Measurements from ENCODE around the gene PNMT. TPM values are rescaled to one million over a fixed set of nuclear protein-coding genes. Genes with fewer than 3 reads are reported as not detected.

Gene PNMT
- total and polyA plus RNA-seq, 2 of the 13 experiments (the other 11 are each of a cell fraction or from before 2014, with no cell fraction given): 0.25 TPM; not detected in 1

DNA sequence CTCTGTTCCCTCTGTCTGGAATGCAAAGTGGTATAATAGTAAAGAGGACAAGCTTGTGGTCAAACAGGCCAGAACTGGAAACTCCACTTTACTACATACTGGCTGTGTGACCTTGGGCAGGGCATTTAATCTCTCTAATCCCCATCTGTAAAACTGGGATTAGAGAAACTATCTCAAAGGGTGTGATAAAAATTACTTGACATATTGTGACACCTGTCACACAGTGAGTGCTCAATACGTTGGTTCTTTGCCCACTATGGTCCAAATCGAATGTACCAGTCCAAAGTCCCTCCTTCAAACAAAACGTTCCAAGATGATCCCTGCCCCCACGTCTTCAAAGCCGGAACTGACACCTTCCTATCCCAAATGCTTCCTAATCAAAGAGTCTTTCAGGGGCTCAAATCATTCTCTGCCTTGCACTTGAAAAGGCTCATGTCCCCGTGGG lies 18.9 kb downstream of the PNMT start (continued):
- TF ChIP-seq EHMT2 (IDR thresholded peaks at IDR 0.05; ENCODE audit: borderline replicate concordance, low read depth, low read length) (no peak), SRY (CRISPR knock-in tag; IDR thresholded peaks at IDR 0.05) (no peak), HMG20B (CRISPR knock-in tag; conservative IDR thresholded peaks at IDR 0.05) (no peak), FOXP1 (IDR thresholded peaks at IDR 0.05) (no peak), FOXP1 (CRISPR knock-in tag; IDR thresholded peaks at IDR 0.05) (0 out of 2 replicates have a peak, but pooled peaks have one; percentile 23), ZNF180 (CRISPR knock-in tag; IDR thresholded peaks at IDR 0.05; ENCODE audit: borderline replicate concordance, low read depth) (no peak), ZNF564 (CRISPR knock-in tag; IDR thresholded peaks at IDR 0.05) (no peak), SMAD1 (CRISPR knock-in tag; IDR thresholded peaks at IDR 0.05; ENCODE audit: borderline replicate concordance, low read depth) (no peak), ZSCAN12 (CRISPR knock-in tag; IDR thresholded peaks at IDR 0.05) (no peak), NR2C2 (CRISPR knock-in tag; IDR thresholded peaks at IDR 0.05; ENCODE audit: borderline replicate concordance) (no peak), ZFP90 (CRISPR knock-in tag; IDR thresholded peaks at IDR 0.05; ENCODE audit: borderline replicate concordance) (no peak), ZNF496 (CRISPR knock-in tag; IDR thresholded peaks at IDR 0.05; ENCODE audit: insufficient replicate concordance) (no peak), HOXA3 (CRISPR knock-in tag; IDR thresholded peaks at IDR 0.05) (peak; percentile 58; the same call in 1 of the 2 replicates), ZNF563 (CRISPR knock-in tag; IDR thresholded peaks at IDR 0.05) (no peak), NONO (IDR thresholded peaks at IDR 0.05) (no peak), NONO (CRISPR knock-in tag; conservative IDR thresholded peaks at IDR 0.05) (peak; percentile 5; the same call in 1 of the 2 replicates), AKAP8 (CRISPR knock-in tag; IDR thresholded peaks at IDR 0.05) (no peak), EP300 (IDR thresholded peaks at IDR 0.05; ENCODE audit: low read depth in 2 of 2, low read length in 2 of 2) (peak in 1 of 2 experiments; percentile 66; a peak in 2 of 4 replicates), EP300 (CRISPR knock-in tag; IDR thresholded peaks at IDR 0.05; ENCODE audit: borderline replicate concordance) (no peak), CENPX (CRISPR knock-in tag; IDR thresholded peaks at IDR 0.05) (no peak), MYC (CRISPR knock-in tag; IDR thresholded peaks at IDR 0.05; ENCODE audit: borderline replicate concordance) (no peak), NFKB2 (CRISPR knock-in tag; IDR thresholded peaks at IDR 0.05; ENCODE audit: borderline replicate concordance) (no peak)
- TF ChIP-seq, protein P1, sequence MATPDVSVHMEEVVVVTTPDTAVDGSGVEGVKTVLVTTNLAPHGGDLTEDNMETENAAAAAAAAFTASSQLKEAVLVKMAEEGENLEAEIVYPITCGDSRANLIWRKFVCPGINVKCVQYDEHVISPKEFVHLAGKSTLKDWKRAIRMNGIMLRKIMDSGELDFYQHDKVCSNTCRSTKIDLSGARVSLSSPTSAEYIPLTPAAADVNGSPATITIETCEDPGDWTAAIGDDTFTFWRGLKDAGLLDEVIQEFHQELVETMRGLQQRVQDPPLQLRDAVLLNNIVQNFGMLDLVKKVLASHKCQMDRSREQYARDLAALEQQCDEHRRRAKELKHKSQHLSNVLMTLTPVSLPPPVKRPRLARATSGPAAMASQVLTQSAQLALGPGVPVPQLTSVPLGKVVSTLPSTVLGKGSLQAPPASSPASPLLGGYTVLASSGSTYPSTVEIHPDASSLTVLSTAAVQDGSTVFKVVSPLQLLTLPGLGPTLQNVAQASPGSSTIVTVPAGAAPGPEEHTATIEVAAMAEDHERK (CRISPR knock-in tag; IDR thresholded peaks at IDR 0.05; ENCODE audit: low read depth): no peak
- TF ChIP-seq, protein P2, sequence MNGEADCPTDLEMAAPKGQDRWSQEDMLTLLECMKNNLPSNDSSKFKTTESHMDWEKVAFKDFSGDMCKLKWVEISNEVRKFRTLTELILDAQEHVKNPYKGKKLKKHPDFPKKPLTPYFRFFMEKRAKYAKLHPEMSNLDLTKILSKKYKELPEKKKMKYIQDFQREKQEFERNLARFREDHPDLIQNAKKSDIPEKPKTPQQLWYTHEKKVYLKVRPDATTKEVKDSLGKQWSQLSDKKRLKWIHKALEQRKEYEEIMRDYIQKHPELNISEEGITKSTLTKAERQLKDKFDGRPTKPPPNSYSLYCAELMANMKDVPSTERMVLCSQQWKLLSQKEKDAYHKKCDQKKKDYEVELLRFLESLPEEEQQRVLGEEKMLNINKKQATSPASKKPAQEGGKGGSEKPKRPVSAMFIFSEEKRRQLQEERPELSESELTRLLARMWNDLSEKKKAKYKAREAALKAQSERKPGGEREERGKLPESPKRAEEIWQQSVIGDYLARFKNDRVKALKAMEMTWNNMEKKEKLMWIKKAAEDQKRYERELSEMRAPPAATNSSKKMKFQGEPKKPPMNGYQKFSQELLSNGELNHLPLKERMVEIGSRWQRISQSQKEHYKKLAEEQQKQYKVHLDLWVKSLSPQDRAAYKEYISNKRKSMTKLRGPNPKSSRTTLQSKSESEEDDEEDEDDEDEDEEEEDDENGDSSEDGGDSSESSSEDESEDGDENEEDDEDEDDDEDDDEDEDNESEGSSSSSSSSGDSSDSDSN (CRISPR knock-in tag; IDR thresholded peaks at IDR 0.05): no peak
- TF ChIP-seq, protein P3, sequence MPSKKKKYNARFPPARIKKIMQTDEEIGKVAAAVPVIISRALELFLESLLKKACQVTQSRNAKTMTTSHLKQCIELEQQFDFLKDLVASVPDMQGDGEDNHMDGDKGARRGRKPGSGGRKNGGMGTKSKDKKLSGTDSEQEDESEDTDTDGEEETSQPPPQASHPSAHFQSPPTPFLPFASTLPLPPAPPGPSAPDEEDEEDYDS (CRISPR knock-in tag; IDR thresholded peaks at IDR 0.05): no peak; the same call in 1 of the 2 replicates
- TF ChIP-seq, protein P4, sequence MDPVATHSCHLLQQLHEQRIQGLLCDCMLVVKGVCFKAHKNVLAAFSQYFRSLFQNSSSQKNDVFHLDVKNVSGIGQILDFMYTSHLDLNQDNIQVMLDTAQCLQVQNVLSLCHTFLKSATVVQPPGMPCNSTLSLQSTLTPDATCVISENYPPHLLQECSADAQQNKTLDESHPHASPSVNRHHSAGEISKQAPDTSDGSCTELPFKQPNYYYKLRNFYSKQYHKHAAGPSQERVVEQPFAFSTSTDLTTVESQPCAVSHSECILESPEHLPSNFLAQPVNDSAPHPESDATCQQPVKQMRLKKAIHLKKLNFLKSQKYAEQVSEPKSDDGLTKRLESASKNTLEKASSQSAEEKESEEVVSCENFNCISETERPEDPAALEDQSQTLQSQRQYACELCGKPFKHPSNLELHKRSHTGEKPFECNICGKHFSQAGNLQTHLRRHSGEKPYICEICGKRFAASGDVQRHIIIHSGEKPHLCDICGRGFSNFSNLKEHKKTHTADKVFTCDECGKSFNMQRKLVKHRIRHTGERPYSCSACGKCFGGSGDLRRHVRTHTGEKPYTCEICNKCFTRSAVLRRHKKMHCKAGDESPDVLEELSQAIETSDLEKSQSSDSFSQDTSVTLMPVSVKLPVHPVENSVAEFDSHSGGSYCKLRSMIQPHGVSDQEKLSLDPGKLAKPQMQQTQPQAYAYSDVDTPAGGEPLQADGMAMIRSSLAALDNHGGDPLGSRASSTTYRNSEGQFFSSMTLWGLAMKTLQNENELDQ (CRISPR knock-in tag; IDR thresholded peaks at IDR 0.05; ENCODE audit: borderline replicate concordance): 0 out of 2 replicates have a peak, but pooled peaks have one; percentile 62
